ENCODE results near the gene BICDL1. TPM values are rescaled to one million over a fixed set of nuclear protein-coding genes. Genes with fewer than 3 reads are reported as not detected.

The BICDL1 gene
- total RNA-seq, 1 experiment from 2014 or later, result 2.4 TPM

GRCh38 chr12:120089796-120090195 is 100.8 kb downstream of the BICDL1 start:
- no TSS peak for BruUV-seq (replicated peaks)
- no peak for TF ChIP-seq CTCF (conservative IDR thresholded peaks at IDR 0.05; ENCODE audit: low read depth, low read length)
- no peak for TF ChIP-seq EZH2 (IDR thresholded peaks at IDR 0.05; ENCODE audit: borderline replicate concordance, low read depth, low read length, poor library complexity, severe bottlenecking)
- DNase-seq (ENCODE audit: low spot score), result no peak
- CTCF ChIA-PET, result no interaction called here
- H3K4me1 ChIP-seq (ENCODE audit: insufficient read depth, low read length, poor library complexity, severe bottlenecking), result peaks cover 35% of the 10 kb centered on the region
- H3K27ac ChIP-seq (ENCODE audit: low read depth, low read length, poor library complexity, severe bottlenecking), result no peak overlapping the region
- POLR2A ChIA-PET (ENCODE audit: low non-redundant PET), result no interaction called here
- no peaks in the 10 kb centered on the region for H3K36me3 ChIP-seq (ENCODE audit: insufficient read depth, low read length, poor library complexity, severe bottlenecking)
- intact Hi-C loops (cut with micrococcal nuclease; ENCODE audit: unreplicated experiment), result no loop called here
- H3K4me3 ChIP-seq (ENCODE audit: low read depth, low read length, poor library complexity, severe bottlenecking), result no peak overlapping the region
- H3K27me3 ChIP-seq (replicated peaks; ENCODE audit: insufficient read depth, low read depth, low read length, poor library complexity), result no peaks in the 10 kb centered on the region
- H3K9me3 ChIP-seq (ENCODE audit: low read depth, low read length, poor library complexity, severe bottlenecking), result no peaks in the 10 kb centered on the region

- BruUV-seq (replicated peaks), result no TSS peak
- peak; percentile 66 for DNase-seq (ENCODE audit: low spot score)
- ChIA-PET CTCF (no interaction called here), POLR2A (ENCODE audit: low non-redundant PET) (no interaction called here)
- peaks cover 35% of the 10 kb centered on the region for H3K4me1 ChIP-seq (ENCODE audit: insufficient read depth, low read length, poor library complexity, severe bottlenecking)
- H3K4me3 ChIP-seq (ENCODE audit: low read depth, low read length, poor library complexity, severe bottlenecking), result no peak overlapping the region
- H3K9me3 ChIP-seq (ENCODE audit: low read depth, low read length, poor library complexity, severe bottlenecking), result no peaks in the 10 kb centered on the region
- H3K27ac ChIP-seq (ENCODE audit: low read depth, low read length, poor library complexity, severe bottlenecking), result peak overlapping the region; percentile 24
- TF ChIP-seq EZH2 (IDR thresholded peaks at IDR 0.05; ENCODE audit: borderline replicate concordance, low read depth, low read length, poor library complexity, severe bottlenecking) (no peak), CTCF (conservative IDR thresholded peaks at IDR 0.05; ENCODE audit: low read depth, low read length) (no peak)
- no peaks in the 10 kb centered on the region for H3K36me3 ChIP-seq (ENCODE audit: insufficient read depth, low read length, poor library complexity, severe bottlenecking)
- intact Hi-C loops (cut with micrococcal nuclease; ENCODE audit: unreplicated experiment), result no loop called here
- no peaks in the 10 kb centered on the region for H3K27me3 ChIP-seq (replicated peaks; ENCODE audit: insufficient read depth, low read depth, low read length, poor library complexity)
Measured at GRCh38 chr12:120090206-120090605, 101.2 kb downstream of the BICDL1 start.

- BruUV-seq (replicated peaks), result no TSS peak
- intact Hi-C loops (cut with micrococcal nuclease; ENCODE audit: unreplicated experiment), result no loop called here
- Histone ChIP-seq H3K4me1 (ENCODE audit: insufficient read depth, low read length, poor library complexity, severe bottlenecking) (peaks cover 35% of the 10 kb centered on the region), H3K27ac (ENCODE audit: low read depth, low read length, poor library complexity, severe bottlenecking) (peak overlapping the region; percentile 24), H3K4me3 (ENCODE audit: low read depth, low read length, poor library complexity, severe bottlenecking) (no peak overlapping the region), H3K27me3 (replicated peaks; ENCODE audit: insufficient read depth, low read depth, low read length, poor library complexity) (no peaks in the 10 kb centered on the region), H3K9me3 (ENCODE audit: low read depth, low read length, poor library complexity, severe bottlenecking) (no peaks in the 10 kb centered on the region), H3K36me3 (ENCODE audit: insufficient read depth, low read length, poor library complexity, severe bottlenecking) (no peaks in the 10 kb centered on the region)
- CTCF ChIA-PET, result no interaction called here
- DNase-seq (ENCODE audit: low spot score), result no peak
- POLR2A ChIA-PET (ENCODE audit: low non-redundant PET), result no interaction called here
- TF ChIP-seq EZH2 (IDR thresholded peaks at IDR 0.05; ENCODE audit: borderline replicate concordance, low read depth, low read length, poor library complexity, severe bottlenecking) (no peak), CTCF (conservative IDR thresholded peaks at IDR 0.05; ENCODE audit: low read depth, low read length) (no peak)
Measured at GRCh38 chr12:120090626-120091295, 101.7 kb downstream of the BICDL1 start.

All from A673 (cell line).